GM18909 (cell line): ENCODE results near the gene LRP8.
A peak's percentile ranks its signal among the peaks of the same experiment; 100 is the strongest.

Source experiments
- ATAC-seq: cut with Tn5 transposase; IDR thresholded peaks from one replicate; pipeline ENCODE4 v1.9.1; 2021; ENCODE audit warnings: mild to moderate bottlenecking; ENCODE audit not compliant: unreplicated experiment, poor library complexity

Gene LRP8

GRCh38 chr1:53196017-53196484 lies 131.8 kb downstream of the LRP8 start:
- ATAC-seq, result peak; percentile 6

GRCh38 chr1:53195246-53196016 lies 132.4 kb downstream of the LRP8 start:
- no peak for ATAC-seq
